K562 (cell line): ENCODE measurements around the gene PDZK1IP1. TPM values are rescaled to one million over a fixed set of nuclear protein-coding genes. Genes with fewer than 3 reads are reported as not detected.

Source experiments
- ADNP ChIP-seq: fragments of 200-800 bp; sonication (Bioruptor generic); IDR thresholded peaks from 2 replicates; pipeline ENCODE4 v1.6.1; 2016; ENCODE audit warnings: missing genetic modification characterization, missing compliant biosample characterization
- ATF1 ChIP-seq, 2 experiments: fragments of 450-650 bp in 1 of 2; IDR thresholded peaks; 2 replicates each; pipeline ENCODE4 v1.6.1; 2016; ENCODE audit warnings: missing compliant biosample characterization in 1 of 2, missing genetic modification characterization in 1 of 2
- BHLHE40 ChIP-seq: IDR thresholded peaks from 2 replicates; pipeline ENCODE4 v1.6.1; 2011; ENCODE audit warnings: low read length, improper control_type of control experiment
- IRF9 ChIP-seq: fragments of 450-650 bp; IDR thresholded peaks from 2 replicates; pipeline ENCODE4 v1.6.1; 2016; ENCODE audit warnings: missing biosample characterization, missing genetic modification characterization
- KDM1A ChIP-seq, 2 experiments: fragments of 450-650 bp; IDR thresholded peaks; 2 replicates each; pipeline ENCODE4 v1.6.1; 2016; ENCODE audit warnings: mild to moderate bottlenecking in 2 of 2
- MEF2A ChIP-seq: IDR thresholded peaks from 2 replicates; pipeline ENCODE4 v1.6.1; 2011; ENCODE audit warnings: low read depth, mild to moderate bottlenecking, low read length, moderate library complexity; ENCODE audit not compliant: control insufficient read depth
- U2AF2 ChIP-seq: fragments of 200-400 bp; formaldehyde crosslinking; optimal IDR thresholded peaks from 2 replicates; pipeline ENCODE3; 2017; ENCODE audit warnings: low read depth, mild to moderate bottlenecking, low read length
- ZBTB43 ChIP-seq: sonication (generic); formaldehyde crosslinking; IDR thresholded peaks from 2 replicates; pipeline ENCODE4 v1.8.0; 2023; ENCODE audit warnings: mild to moderate bottlenecking, missing genetic modification reagents
- ZNF41 ChIP-seq: fragments of 250-450 bp; sonication (Bioruptor Pico); conservative IDR thresholded peaks from 2 replicates; pipeline ENCODE4 v1.4.0; 2020; ENCODE audit warnings: mild to moderate bottlenecking
- ZNF445 ChIP-seq: fragments of 250-450 bp; sonication (Bioruptor Pico); IDR thresholded peaks from 2 replicates; pipeline ENCODE4 v1.4.0; 2020; ENCODE audit warnings: low read depth, mild to moderate bottlenecking, moderate library complexity
- polyA plus RNA-seq, 8 experiments: library from polyadenylated mRNA; depleted of rRNA in 4 of 8; stranded (reverse) in 5 of 8; unstranded in 3 of 8; fragments of >200 nt; fragmentation: Nextera tagmentation in 2 of 8; fragmentation: Illumina TruSeq in 1 of 8; extraction: Ambion mirVana in 2 of 8; extraction: Trizol in 1 of 8; gene quantifications; 2 replicates each; pipeline versions ENCODE4 v1.2.1 to v1.2.3, GENCODE V29; 2011 to 2014; ENCODE audit warnings: inconsistent platforms in 1 of 8, missing spikeins in 1 of 8
- total RNA-seq, 7 experiments: library from RNA; depleted of rRNA in 6 of 7; stranded (reverse); fragments of >200 nt in 6 of 7; fragmentation: Illumina TruSeq in 2 of 7; extraction: Trizol in 2 of 7; gene quantifications; 2 replicates each; pipeline versions ENCODE4 v1.2.1 to v1.2.3, GENCODE V29; 2011 to 2021; ENCODE audit warnings: low replicate concordance in 1 of 7
- TF ChIP-seq, protein P1 (sequence below): fragments of 250-450 bp; sonication (Bioruptor Pico); IDR thresholded peaks from 2 replicates; pipeline ENCODE4 v1.5.0; 2021; ENCODE audit warnings: mild to moderate bottlenecking, moderate library complexity
- TF ChIP-seq, protein P2 (sequence below): fragments of 250-450 bp; sonication (Bioruptor Pico); IDR thresholded peaks from 2 replicates; pipeline ENCODE4 v1.8.0; 2022; ENCODE audit warnings: moderate library complexity, mild to moderate bottlenecking, inconsistent platforms
- TF ChIP-seq, protein P3 (sequence below): fragments of 450-650 bp; IDR thresholded peaks from 2 replicates; pipeline ENCODE4 v1.6.1; 2018; ENCODE audit warnings: mild to moderate bottlenecking, low read depth; ENCODE audit not compliant: partially characterized antibody
- TF ChIP-seq, protein P4 (sequence below), 2 experiments: fragments of 450-650 bp; IDR thresholded peaks; 2 replicates each; pipeline ENCODE4 v1.6.1; 2018; ENCODE audit warnings: mild to moderate bottlenecking in 2 of 2, low read depth in 1 of 2; ENCODE audit not compliant: partially characterized antibody in 2 of 2

Gene PDZK1IP1
- total and polyA plus RNA-seq, 9 of the 15 experiments (the other 6 are each of a cell fraction or from before 2014, with no cell fraction given) = 0.17 to 0.68 (median 0.53) TPM; not detected in 2

- no peak for TF ChIP-seq ATF1 (CRISPR knock-in tag; IDR thresholded peaks at IDR 0.05)
- no peak for TF ChIP-seq ATF1 (tag; IDR thresholded peaks at IDR 0.05)
- peak; percentile 79 for TF ChIP-seq ADNP (tag)
- no peak for TF ChIP-seq ZNF445 (CRISPR knock-in tag)
- TF ChIP-seq IRF9 = 0 out of 2 replicates have a peak, but pooled peaks have one; percentile 15
- TF ChIP-seq, protein P1, sequence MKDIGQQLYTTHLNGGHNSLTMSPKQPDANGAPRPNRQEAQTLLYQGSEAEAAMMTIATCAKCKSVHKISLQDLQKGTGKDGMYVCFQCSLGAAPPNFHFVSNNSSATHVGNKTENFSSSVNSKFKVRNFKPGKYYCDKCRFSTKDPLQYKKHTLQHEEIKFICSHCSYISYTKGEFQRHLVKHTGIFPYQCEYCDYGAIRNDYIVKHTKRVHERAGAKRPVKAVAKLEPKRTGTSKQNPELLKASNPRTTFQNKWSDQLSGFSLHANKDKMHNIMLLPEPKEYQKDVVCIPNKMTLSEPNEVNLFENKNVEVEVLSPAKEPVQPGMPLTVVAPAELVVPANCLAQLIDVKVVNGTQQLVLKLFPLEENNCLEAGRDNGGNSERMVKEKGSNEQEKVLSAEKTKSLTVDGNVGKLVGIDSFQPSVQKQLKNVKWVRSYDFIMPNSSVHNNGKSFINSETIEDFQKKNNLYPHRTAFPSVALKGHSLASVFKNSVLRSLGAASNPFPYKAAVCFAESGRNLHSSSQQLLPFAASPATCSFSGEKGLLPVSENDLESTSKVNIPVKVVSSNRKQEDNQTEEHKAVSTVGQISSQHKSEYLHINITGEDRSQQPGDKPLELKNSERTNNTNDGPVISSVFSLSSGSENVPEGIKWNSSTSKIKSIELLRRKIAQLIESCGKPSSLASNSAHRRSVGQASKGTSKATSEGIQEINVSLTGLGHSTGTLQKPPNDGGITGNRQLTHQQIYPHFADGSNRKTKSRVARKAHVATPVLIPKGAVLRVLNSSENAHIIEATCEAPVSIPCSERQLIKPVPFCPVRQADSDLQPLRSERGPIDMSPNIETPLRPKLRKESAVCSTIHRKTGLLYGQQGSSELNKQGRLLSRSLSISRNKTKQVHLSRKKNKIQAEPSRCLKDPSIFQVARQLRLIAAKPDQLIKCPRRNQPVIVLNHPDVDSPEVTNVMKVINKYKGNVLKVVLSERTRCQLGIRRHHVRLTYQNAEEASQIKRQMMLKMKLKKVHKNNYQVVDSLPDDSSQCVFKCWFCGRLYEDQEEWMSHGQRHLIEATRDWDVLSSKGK (CRISPR knock-in tag) = no peak
- no peak for TF ChIP-seq ZBTB43
- TF ChIP-seq, protein P2, sequence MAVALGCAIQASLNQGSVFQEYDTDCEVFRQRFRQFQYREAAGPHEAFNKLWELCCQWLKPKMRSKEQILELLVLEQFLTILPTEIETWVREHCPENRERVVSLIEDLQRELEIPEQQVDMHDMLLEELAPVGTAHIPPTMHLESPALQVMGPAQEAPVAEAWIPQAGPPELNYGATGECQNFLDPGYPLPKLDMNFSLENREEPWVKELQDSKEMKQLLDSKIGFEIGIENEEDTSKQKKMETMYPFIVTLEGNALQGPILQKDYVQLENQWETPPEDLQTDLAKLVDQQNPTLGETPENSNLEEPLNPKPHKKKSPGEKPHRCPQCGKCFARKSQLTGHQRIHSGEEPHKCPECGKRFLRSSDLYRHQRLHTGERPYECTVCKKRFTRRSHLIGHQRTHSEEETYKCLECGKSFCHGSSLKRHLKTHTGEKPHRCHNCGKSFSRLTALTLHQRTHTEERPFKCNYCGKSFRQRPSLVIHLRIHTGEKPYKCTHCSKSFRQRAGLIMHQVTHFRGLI (CRISPR knock-in tag) = no peak
- TF ChIP-seq, protein P3, sequence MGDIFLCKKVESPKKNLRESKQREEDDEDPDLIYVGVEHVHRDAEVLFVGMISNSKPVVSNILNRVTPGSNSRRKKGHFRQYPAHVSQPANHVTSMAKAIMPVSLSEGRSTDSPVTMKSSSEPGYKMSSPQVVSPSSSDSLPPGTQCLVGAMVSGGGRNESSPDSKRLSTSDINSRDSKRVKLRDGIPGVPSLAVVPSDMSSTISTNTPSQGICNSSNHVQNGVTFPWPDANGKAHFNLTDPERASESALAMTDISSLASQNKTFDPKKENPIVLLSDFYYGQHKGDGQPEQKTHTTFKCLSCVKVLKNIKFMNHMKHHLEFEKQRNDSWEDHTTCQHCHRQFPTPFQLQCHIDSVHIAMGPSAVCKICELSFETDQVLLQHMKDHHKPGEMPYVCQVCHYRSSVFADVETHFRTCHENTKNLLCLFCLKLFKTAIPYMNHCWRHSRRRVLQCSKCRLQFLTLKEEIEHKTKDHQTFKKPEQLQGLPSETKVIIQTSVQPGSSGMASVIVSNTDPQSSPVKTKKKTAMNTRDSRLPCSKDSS = peak; percentile 26
- TF ChIP-seq U2AF2 = no peak
- no peak for TF ChIP-seq MEF2A
- no peak for TF ChIP-seq BHLHE40
- TF ChIP-seq ZNF41 (CRISPR knock-in tag) = no peak
- peak in 1 of 2 experiments; percentile 6; a peak in 1 of 4 replicates for TF ChIP-seq KDM1A (IDR thresholded peaks at IDR 0.05)
- TF ChIP-seq, protein P4, sequence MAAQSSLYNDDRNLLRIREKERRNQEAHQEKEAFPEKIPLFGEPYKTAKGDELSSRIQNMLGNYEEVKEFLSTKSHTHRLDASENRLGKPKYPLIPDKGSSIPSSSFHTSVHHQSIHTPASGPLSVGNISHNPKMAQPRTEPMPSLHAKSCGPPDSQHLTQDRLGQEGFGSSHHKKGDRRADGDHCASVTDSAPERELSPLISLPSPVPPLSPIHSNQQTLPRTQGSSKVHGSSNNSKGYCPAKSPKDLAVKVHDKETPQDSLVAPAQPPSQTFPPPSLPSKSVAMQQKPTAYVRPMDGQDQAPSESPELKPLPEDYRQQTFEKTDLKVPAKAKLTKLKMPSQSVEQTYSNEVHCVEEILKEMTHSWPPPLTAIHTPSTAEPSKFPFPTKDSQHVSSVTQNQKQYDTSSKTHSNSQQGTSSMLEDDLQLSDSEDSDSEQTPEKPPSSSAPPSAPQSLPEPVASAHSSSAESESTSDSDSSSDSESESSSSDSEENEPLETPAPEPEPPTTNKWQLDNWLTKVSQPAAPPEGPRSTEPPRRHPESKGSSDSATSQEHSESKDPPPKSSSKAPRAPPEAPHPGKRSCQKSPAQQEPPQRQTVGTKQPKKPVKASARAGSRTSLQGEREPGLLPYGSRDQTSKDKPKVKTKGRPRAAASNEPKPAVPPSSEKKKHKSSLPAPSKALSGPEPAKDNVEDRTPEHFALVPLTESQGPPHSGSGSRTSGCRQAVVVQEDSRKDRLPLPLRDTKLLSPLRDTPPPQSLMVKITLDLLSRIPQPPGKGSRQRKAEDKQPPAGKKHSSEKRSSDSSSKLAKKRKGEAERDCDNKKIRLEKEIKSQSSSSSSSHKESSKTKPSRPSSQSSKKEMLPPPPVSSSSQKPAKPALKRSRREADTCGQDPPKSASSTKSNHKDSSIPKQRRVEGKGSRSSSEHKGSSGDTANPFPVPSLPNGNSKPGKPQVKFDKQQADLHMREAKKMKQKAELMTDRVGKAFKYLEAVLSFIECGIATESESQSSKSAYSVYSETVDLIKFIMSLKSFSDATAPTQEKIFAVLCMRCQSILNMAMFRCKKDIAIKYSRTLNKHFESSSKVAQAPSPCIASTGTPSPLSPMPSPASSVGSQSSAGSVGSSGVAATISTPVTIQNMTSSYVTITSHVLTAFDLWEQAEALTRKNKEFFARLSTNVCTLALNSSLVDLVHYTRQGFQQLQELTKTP (IDR thresholded peaks at IDR 0.05; ENCODE audit: low read depth in 1 of 2, partially characterized antibody in 2 of 2) = peak in 1 of 2 experiments; percentile 17
Observed at GRCh38 chr1:47180603-47181094, 9.2 kb downstream of the PDZK1IP1 start (continued).
